Measurements from ENCODE around the gene BCAR3.

The BCAR3 gene

GRCh38 chr1:93579891-93580290, 101.7 kb downstream of the BCAR3 start:
- TF ChIP-seq GATA3 (IDR thresholded peaks at IDR 0.05; ENCODE audit: low read depth, low read length) (no peak), GATA2 (IDR thresholded peaks at IDR 0.05; ENCODE audit: low read depth, low read length) (no peak)

- no peak for TF ChIP-seq GATA2 (IDR thresholded peaks at IDR 0.05; ENCODE audit: low read depth, low read length)
- TF ChIP-seq GATA3 (IDR thresholded peaks at IDR 0.05; ENCODE audit: low read depth, low read length): no peak
These were observed 102.5 kb downstream of the BCAR3 start for GRCh38 chr1:93578911-93579825.

- TF ChIP-seq GATA2 (IDR thresholded peaks at IDR 0.05; ENCODE audit: low read depth, low read length) (no peak), GATA3 (IDR thresholded peaks at IDR 0.05; ENCODE audit: low read depth, low read length) (no peak)
These were observed 103.2 kb downstream of the BCAR3 start for GRCh38 chr1:93578433-93578830.

GRCh38 chr1:93577536-93578432, 103.9 kb downstream of the BCAR3 start:
- TF ChIP-seq GATA3 (IDR thresholded peaks at IDR 0.05; ENCODE audit: low read depth, low read length) (no peak), GATA2 (IDR thresholded peaks at IDR 0.05; ENCODE audit: low read depth, low read length) (no peak)

- TF ChIP-seq GATA2 (IDR thresholded peaks at IDR 0.05; ENCODE audit: low read depth, low read length): no peak
- no peak for TF ChIP-seq GATA3 (IDR thresholded peaks at IDR 0.05; ENCODE audit: low read depth, low read length)
These were observed 104.9 kb downstream of the BCAR3 start for GRCh38 chr1:93576746-93577145.

GRCh38 chr1:93576346-93576745, 105.3 kb downstream of the BCAR3 start:
- no peak for TF ChIP-seq GATA3 (IDR thresholded peaks at IDR 0.05; ENCODE audit: low read depth, low read length)
- no peak for TF ChIP-seq GATA2 (IDR thresholded peaks at IDR 0.05; ENCODE audit: low read depth, low read length)

- TF ChIP-seq GATA3 (IDR thresholded peaks at IDR 0.05; ENCODE audit: low read depth, low read length) (no peak), GATA2 (IDR thresholded peaks at IDR 0.05; ENCODE audit: low read depth, low read length) (no peak)
These were observed 105.9 kb downstream of the BCAR3 start for GRCh38 chr1:93575621-93576284.

- TF ChIP-seq GATA2 (IDR thresholded peaks at IDR 0.05; ENCODE audit: low read depth, low read length): no peak
- no peak for TF ChIP-seq GATA3 (IDR thresholded peaks at IDR 0.05; ENCODE audit: low read depth, low read length)
These were observed 106.6 kb downstream of the BCAR3 start for GRCh38 chr1:93574991-93575390.

- TF ChIP-seq GATA2 (IDR thresholded peaks at IDR 0.05; ENCODE audit: low read depth, low read length) (no peak), GATA3 (IDR thresholded peaks at IDR 0.05; ENCODE audit: low read depth, low read length) (no peak)
These were observed 107.1 kb downstream of the BCAR3 start for GRCh38 chr1:93574511-93574910.

GRCh38 chr1:93573940-93574469, 107.6 kb downstream of the BCAR3 start:
- no peak for TF ChIP-seq GATA2 (IDR thresholded peaks at IDR 0.05; ENCODE audit: low read depth, low read length)
- TF ChIP-seq GATA3 (IDR thresholded peaks at IDR 0.05; ENCODE audit: low read depth, low read length): no peak

GRCh38 chr1:93571623-93572310, 109.9 kb downstream of the BCAR3 start:
- TF ChIP-seq GATA2 (IDR thresholded peaks at IDR 0.05; ENCODE audit: low read depth, low read length) (no peak), GATA3 (IDR thresholded peaks at IDR 0.05; ENCODE audit: low read depth, low read length) (no peak)

GRCh38 chr1:93569489-93569888, 112.1 kb downstream of the BCAR3 start:
- TF ChIP-seq GATA3 (IDR thresholded peaks at IDR 0.05; ENCODE audit: low read depth, low read length) (no peak), GATA2 (IDR thresholded peaks at IDR 0.05; ENCODE audit: low read depth, low read length) (no peak)

GRCh38 chr1:93567255-93567918, 114.2 kb downstream of the BCAR3 start:
- no peak for TF ChIP-seq GATA2 (IDR thresholded peaks at IDR 0.05; ENCODE audit: low read depth, low read length)
- no peak for TF ChIP-seq GATA3 (IDR thresholded peaks at IDR 0.05; ENCODE audit: low read depth, low read length)

All from SH-SY5Y (cell line).